Forelimb muscle (tissue), 1 donor: Measurements from ENCODE around the gene CD151. TPM values are rescaled to one million over a fixed set of nuclear protein-coding genes. Genes with fewer than 3 reads are reported as not detected.

Experiments used
- DNase-seq: peaks from one replicate; pipeline ENCODE4 v3.0.0-alpha.2; 2013; ENCODE audit warnings: low read depth
- polyA plus RNA-seq: library from polyadenylated mRNA; unstranded; fragments of 120-200 nt; gene quantifications from one replicate; pipeline ENCODE4 v1.2.1, GENCODE V29; 2013; ENCODE audit not compliant: insufficient read length

The CD151 gene
- polyA plus RNA-seq, 1 donor, result 155 TPM

DNA sequence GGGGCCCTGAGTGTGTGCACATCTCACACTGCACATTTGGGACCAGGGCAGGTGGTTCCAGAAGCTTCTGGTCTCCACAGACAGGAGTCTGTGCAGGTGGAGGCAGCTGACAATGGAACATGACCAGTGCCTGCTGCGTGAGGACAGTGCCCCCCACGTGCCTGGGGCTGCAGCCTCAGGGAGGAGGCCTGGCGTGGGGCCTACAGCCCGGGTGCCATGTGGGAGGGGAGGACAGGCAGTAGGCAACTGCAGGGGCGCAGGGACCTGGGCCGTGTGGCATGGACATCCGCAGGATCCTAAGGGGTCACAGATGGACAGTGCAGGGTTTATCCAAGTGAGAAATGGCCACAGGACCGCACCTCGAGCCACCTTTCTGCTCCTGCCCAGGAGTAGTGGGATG is 38.7 kb downstream of the CD151 start:
- DNase-seq, result no peak

DNA sequence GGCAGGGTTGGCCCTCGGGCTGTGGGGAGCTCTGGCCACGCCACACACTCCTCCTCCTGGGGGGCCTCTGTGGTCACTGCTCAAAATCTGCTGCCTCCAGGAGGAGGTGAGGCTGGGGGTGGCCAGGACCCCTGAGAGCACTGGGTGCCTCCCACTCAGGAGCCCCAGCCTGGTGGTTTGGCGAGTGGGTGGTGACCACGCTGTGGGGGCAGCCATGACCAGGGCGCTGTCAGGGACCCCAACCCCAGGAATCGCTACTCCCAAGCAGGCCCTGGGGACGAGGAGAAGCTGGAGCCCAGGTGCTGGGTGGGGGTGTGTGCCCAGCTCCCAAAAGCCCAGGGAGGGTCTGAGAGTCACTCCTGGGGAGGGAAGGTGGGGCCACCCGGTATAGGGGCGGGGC is 40.0 kb downstream of the CD151 start:
- DNase-seq, result no peak

DNA sequence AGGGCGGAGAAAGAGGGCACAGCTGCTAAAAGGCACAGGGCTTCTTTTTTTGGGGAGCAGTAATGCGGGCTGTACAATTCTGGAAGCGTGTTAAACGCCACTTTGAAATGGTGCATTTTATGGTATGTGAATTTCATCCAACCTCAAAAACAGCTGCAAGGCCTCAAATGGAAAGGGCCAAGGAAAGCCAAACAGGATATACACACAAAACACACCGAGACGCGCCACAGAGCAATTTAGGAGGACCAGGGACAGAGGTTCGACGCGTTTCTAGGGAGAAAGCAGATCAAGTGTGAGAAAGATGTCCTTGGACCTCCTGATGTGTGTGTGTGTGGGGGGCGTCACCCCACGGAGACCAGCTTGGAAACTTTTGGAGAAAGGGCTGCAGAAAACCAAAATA is 41.0 kb downstream of the CD151 start:
- DNase-seq, result no peak

DNA sequence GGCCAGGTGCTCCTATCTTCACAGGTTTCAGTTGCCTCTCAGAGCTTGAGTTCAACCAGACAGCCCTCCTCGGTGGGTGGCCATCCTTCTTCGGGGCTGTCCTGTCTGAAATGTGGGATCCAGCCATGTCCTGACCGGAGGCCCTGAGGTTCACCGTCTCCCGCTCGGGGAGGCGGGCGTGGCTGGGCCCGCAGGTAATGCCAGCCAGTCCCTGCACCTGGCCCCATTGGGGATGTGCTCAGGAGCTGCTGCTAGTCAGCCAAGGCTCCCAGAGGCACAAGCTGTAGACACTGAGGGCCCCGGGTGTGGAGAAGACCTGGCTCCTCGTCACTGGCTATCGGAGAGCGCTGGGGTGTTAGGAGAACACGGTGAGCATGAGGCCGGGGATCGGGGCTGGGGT is 42.5 kb downstream of the CD151 start:
- no peak for DNase-seq

DNA sequence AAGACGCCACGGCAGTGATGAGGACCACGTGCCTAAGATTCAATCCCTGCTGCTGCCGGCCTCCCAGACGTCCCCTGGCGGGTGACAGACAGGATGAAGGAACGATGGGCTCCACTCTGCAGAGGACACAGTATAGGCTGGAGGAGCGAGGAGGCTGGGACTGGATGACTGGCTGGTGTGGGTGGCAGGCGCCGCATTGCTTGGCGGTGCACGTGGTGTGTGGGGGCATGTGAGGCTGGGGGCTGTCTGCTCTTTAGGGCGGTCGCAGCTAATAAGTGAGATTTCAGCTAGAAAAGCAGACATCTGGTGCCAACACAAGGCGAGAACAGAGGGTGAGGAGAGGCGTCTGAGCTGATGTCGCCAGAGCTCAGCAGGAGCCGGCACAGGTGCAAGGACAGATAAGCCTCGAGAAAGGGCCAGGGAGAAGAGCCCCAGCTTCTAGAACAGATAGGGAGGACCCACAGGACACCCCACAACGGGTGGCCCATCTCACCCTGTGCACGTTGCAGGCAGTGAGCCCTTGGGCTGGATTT is 43.1 kb downstream of the CD151 start:
- DNase-seq, result no peak

DNA sequence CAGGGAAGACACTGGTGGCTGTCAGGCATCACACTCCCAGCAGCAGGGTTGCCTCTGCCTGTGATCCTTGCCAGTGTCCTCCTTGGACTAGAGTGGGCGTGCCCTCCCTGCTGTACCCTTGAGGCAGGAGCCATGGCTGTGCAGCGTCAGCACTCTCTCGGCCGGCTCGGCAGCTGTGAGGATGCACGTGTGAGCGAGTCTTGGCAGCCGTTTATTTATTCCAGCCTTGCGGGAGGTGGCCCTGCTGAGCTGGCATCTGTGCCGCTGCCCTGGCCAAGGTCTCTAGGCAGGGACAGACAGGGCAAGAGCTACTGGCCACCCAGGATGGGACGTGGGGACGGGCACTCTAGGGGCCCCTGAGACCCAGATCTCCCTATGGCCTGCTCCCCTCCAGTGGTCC is 43.8 kb downstream of the CD151 start:
- no peak for DNase-seq

DNA sequence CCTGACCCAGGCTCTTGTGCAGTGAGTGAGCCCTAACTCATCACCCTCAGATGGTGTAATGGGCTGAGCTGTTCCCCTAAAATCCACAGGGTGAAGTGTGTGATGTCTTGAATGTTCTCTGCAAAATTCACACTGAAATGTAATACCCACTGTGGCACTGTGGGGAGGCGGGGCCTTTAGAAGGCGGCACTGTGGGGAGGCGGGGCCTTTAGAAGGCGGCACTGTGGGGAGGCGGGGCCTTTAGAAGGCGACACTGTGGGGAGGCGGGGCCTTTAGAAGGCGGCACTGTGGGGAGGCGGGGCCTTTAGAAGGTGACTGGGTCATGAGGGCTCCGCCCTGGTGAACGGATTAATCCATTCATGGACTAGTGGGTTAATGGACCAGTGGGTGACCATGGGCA is 44.8 kb downstream of the CD151 start:
- DNase-seq, result no peak

DNA sequence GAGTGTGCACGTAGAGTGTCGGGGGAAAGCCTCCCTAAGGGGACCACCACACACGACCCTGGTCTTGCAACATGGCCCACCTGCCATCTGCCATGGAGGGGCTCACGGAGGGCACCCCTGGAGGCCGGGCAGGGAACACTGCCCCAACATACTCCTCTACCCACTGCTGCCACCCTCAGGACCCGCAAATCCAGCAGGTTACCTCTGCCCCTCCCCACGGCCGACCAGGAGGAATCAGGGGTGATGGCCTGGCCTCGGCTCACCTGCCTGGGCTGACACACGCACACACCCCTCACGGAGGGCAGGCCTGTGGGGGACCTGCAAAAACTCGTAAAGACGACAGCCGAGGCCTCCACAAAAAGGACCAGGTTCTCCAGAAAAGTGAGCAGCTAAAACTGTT is 47.7 kb downstream of the CD151 start:
- DNase-seq, result no peak

DNA sequence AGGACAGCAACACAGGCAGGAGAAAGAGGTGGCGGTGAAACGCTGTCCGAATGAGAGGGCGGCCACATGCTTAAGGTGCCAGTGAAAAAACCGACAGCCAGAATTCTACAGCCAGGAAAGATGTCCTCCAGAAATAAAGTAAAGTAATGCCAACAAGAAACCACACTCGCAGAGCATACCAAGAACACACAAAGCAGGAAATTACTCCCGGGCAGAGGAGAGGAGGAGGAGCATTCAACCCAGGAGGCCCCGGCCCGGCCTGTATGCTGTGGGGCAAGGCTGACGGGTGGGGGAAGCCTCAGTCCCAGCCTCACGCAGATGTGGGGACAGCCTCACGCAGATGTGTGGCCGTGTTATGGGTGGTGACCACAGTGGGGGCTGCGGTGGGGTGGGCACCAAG is 49.8 kb downstream of the CD151 start:
- no peak for DNase-seq

DNA sequence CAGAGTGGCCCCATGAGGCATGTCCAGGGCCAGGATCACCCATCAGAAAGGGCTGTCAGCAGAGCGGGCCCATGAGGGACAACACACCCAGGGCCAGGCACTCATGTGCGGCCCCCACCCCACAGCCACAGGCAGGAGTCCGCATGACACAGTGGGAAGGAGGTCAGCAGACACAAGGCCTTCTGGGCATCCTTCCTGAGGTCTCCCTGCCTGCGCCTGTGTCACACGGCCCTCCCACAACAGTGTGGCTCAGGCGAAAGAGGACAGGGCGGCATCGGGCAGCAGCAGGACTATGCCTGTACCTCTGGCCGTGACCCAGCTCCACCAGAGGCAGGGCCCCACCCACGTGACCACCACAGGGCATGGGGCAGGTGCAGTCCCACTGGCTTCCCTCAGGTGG is 50.8 kb downstream of the CD151 start:
- no peak for DNase-seq

DNA sequence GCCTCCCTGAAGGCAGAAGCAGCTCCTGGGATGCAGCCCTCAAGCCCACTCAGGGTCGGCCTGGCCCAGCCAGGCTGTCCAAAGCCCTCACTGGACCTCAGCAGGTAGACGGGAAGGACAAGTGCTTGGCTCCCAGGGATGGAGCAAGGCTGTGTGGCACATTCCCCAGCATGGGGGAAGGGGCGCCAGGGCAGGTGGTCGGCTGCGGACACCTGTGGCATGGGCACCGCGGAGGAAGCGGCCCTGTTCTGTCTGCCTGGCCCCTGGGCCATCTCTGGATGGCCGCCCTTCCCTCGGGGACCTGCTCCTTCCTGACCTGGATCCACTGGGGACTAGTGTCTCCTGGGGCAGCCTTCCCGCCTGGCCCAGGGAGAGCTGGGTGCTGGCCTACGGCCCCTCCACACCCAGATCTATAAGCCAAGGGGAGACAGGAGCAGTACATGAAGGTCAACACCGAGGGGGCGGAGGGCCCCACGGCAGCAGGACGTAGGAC is 51.9 kb downstream of the CD151 start:
- no peak for DNase-seq

DNA sequence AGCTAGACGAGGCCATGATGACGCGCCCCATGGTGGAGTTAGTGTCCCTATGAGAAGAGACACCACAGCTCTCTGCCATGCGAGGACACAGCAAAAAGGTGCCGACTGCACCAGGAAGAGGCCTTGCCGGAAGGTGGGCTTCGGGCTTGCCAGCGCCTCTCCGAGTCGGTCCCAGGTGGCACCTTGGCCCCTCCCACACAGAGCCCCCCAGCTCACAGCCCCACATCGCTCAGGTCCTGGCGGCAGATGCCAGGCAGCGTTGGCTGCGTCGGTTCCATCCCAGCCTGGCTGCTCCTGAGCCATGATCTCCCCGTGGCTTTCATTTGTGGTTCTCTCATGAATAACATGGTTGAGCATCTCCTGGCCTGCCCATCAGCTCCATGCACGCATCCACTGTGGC is 53.8 kb downstream of the CD151 start:
- no peak for DNase-seq

DNA sequence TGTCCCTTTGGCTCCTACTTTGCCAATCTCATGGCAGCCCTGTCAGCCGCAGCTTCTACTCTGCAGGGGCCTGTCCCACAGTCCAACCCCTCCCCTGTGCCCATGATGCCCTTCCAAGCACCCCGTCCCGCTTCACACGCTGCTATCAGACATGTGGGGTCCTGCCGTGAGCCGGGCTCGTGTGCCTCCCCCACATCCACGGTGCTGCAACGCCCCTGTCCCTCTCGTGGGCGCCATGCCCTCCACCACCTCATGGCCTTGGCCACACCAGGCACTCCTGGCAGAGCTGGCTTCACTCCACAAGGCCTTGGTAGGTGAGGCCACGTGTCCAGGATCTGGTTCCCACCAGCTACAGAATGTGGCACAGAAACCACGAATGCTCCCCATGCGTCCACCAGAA is 54.8 kb downstream of the CD151 start:
- no peak for DNase-seq

Other genes with a start within 250 kb of the CD151 start
- 14.9 TPM for gene IRF7, start 217.0 kb upstream of the CD151 start, polyA plus RNA-seq
- 1.9 TPM for gene CDHR5, start 208.0 kb upstream of the CD151 start, polyA plus RNA-seq
- gene SCT, start 205.8 kb upstream of the CD151 start, polyA plus RNA-seq, result 97.2 TPM
- 1.1 TPM for gene DRD4, start 195.7 kb upstream of the CD151 start, polyA plus RNA-seq
- 28.7 TPM for gene DEAF1, start 137.7 kb upstream of the CD151 start, polyA plus RNA-seq
- 17.0 TPM for gene TMEM80, start 137.1 kb upstream of the CD151 start, polyA plus RNA-seq
- gene EPS8L2, start 126.7 kb upstream of the CD151 start, polyA plus RNA-seq, result 2.0 TPM
- gene TALDO1, start 85.5 kb upstream of the CD151 start, polyA plus RNA-seq, result 59.5 TPM
- gene GATD1, start 55.5 kb upstream of the CD151 start, polyA plus RNA-seq, result 40.5 TPM
- gene CEND1, start 42.9 kb upstream of the CD151 start, polyA plus RNA-seq, result 0.70 TPM
- 9.2 TPM for gene SLC25A22, start 34.7 kb upstream of the CD151 start, polyA plus RNA-seq
- gene PIDD1, start 27.7 kb upstream of the CD151 start, polyA plus RNA-seq, result 11.2 TPM
- gene RPLP2, start 23.0 kb upstream of the CD151 start, polyA plus RNA-seq, result 1,639 TPM
- gene PNPLA2, start 14.0 kb upstream of the CD151 start, polyA plus RNA-seq, result 27.6 TPM
- gene CRACR2B, start 5.0 kb upstream of the CD151 start, polyA plus RNA-seq, result 17.6 TPM
- 109 TPM for gene POLR2L, start 9.6 kb downstream of the CD151 start, polyA plus RNA-seq
- gene TSPAN4, start 9.9 kb downstream of the CD151 start, polyA plus RNA-seq, result 44.0 TPM
- 61.4 TPM for gene CHID1, start 77.9 kb downstream of the CD151 start, polyA plus RNA-seq
- gene AP2A2, start 92.9 kb downstream of the CD151 start, polyA plus RNA-seq, result 43.8 TPM
- 0.25 TPM for gene MUC6, start 203.8 kb downstream of the CD151 start, polyA plus RNA-seq
- 0.01 TPM for gene MUC2, start 241.9 kb downstream of the CD151 start, polyA plus RNA-seq